Upper lobe of left lung (tissue), 4 donors: ENCODE measurements around the gene C9orf40.

Source experiments
- EP300 ChIP-seq, 4 donors: sonication (generic); formaldehyde crosslinking; IDR thresholded peaks; one replicate each; pipeline ENCODE4 v1.5.1; 2017; ENCODE audit warnings: antibody characterized with exemption in 4 of 4, control low read depth in 2 of 4
- POLR2A ChIP-seq, 4 donors: fragments of 450-650 bp; IDR thresholded peaks; one replicate each; pipeline ENCODE4 v1.5.1; 2016 to 2017; ENCODE audit warnings: antibody characterized with exemption in 4 of 4, mild to moderate bottlenecking in 2 of 4
- POLR2AphosphoS5 ChIP-seq, 2 donors: sonication (generic); formaldehyde crosslinking; IDR thresholded peaks; one replicate each; pipeline ENCODE4 v1.5.1; 2017; ENCODE audit warnings: antibody characterized with exemption in 2 of 2
- TF ChIP-seq, protein P1 (sequence below), 6 experiments: fragments of 450-650 bp in 4 of 6; fragments of 200-600 bp in 2 of 6; sonication (generic) in 2 of 6; IDR thresholded peaks; one replicate each; pipeline ENCODE4 v1.5.1; 2016 to 2019; ENCODE audit warnings: antibody characterized with exemption in 6 of 6

DNA sequence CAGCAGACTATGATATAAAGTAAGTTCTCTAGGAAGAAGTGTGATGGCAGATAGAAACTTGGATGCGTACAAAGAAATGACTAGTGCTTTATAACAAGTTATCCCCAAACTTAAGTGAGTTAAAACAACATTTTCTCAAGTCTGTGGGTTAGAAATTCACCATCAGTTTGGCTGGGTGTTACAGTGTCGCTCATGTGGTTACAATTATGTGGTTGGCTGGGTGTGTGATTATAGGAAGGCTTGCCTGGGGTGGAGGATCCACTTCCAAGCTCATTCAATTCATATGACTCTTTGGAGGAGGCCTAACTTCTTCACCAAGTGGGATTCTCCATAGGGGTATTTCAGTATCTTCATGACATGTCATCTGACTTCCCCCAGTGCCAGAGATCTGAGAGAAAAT, 10.3 kb upstream of the C9orf40 start:
- TF ChIP-seq, protein P1, sequence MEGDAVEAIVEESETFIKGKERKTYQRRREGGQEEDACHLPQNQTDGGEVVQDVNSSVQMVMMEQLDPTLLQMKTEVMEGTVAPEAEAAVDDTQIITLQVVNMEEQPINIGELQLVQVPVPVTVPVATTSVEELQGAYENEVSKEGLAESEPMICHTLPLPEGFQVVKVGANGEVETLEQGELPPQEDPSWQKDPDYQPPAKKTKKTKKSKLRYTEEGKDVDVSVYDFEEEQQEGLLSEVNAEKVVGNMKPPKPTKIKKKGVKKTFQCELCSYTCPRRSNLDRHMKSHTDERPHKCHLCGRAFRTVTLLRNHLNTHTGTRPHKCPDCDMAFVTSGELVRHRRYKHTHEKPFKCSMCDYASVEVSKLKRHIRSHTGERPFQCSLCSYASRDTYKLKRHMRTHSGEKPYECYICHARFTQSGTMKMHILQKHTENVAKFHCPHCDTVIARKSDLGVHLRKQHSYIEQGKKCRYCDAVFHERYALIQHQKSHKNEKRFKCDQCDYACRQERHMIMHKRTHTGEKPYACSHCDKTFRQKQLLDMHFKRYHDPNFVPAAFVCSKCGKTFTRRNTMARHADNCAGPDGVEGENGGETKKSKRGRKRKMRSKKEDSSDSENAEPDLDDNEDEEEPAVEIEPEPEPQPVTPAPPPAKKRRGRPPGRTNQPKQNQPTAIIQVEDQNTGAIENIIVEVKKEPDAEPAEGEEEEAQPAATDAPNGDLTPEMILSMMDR (IDR thresholded peaks at IDR 0.05): no peak
- TF ChIP-seq POLR2A (IDR thresholded peaks at IDR 0.05) (no peak), EP300 (IDR thresholded peaks at IDR 0.05) (no peak), POLR2AphosphoS5 (IDR thresholded peaks at IDR 0.05) (no peak)
